ENCODE measurements around the gene ANKRD24.

DNA sequence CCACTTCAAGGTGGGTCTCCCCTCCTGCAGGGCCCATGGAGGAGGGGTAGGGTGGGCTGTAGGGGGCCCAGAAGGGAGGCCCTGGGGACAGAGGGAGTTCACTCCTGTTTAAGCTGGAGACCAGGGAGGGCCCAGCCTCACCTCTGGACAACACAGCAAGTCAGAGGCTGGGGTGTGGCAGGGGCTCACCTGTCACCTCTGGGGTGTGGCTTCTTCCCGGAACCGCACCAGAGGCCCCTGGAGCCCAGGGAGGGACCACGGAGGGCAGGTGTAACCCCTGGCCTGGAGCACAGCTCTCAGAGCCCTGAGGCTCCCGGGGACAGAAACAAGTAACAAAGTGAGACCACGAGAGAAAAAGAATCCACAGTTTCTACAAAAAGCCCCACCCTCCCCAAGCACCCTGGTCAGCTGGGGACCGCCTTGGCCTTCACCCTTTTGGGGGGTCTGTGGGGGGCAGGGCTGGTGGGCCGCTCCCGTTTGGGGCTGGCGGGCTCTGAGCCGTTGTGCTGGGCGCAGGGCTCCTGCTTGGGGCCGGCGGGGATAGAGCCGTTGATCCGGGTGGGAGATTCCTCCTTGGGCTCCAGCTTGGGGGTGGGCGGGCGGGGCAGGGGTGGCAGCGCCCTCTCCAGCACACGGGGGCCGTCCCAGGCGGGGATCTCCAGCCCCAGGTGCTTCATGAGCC is 8.1 kb upstream of the ANKRD24 start:
- TF ChIP-seq, protein P1, sequence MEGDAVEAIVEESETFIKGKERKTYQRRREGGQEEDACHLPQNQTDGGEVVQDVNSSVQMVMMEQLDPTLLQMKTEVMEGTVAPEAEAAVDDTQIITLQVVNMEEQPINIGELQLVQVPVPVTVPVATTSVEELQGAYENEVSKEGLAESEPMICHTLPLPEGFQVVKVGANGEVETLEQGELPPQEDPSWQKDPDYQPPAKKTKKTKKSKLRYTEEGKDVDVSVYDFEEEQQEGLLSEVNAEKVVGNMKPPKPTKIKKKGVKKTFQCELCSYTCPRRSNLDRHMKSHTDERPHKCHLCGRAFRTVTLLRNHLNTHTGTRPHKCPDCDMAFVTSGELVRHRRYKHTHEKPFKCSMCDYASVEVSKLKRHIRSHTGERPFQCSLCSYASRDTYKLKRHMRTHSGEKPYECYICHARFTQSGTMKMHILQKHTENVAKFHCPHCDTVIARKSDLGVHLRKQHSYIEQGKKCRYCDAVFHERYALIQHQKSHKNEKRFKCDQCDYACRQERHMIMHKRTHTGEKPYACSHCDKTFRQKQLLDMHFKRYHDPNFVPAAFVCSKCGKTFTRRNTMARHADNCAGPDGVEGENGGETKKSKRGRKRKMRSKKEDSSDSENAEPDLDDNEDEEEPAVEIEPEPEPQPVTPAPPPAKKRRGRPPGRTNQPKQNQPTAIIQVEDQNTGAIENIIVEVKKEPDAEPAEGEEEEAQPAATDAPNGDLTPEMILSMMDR (IDR thresholded peaks at IDR 0.05): no peak
- TF ChIP-seq, protein P2, sequence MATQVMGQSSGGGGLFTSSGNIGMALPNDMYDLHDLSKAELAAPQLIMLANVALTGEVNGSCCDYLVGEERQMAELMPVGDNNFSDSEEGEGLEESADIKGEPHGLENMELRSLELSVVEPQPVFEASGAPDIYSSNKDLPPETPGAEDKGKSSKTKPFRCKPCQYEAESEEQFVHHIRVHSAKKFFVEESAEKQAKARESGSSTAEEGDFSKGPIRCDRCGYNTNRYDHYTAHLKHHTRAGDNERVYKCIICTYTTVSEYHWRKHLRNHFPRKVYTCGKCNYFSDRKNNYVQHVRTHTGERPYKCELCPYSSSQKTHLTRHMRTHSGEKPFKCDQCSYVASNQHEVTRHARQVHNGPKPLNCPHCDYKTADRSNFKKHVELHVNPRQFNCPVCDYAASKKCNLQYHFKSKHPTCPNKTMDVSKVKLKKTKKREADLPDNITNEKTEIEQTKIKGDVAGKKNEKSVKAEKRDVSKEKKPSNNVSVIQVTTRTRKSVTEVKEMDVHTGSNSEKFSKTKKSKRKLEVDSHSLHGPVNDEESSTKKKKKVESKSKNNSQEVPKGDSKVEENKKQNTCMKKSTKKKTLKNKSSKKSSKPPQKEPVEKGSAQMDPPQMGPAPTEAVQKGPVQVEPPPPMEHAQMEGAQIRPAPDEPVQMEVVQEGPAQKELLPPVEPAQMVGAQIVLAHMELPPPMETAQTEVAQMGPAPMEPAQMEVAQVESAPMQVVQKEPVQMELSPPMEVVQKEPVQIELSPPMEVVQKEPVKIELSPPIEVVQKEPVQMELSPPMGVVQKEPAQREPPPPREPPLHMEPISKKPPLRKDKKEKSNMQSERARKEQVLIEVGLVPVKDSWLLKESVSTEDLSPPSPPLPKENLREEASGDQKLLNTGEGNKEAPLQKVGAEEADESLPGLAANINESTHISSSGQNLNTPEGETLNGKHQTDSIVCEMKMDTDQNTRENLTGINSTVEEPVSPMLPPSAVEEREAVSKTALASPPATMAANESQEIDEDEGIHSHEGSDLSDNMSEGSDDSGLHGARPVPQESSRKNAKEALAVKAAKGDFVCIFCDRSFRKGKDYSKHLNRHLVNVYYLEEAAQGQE (IDR thresholded peaks at IDR 0.05; ENCODE audit: insufficient read depth in 1 of 2, low read depth in 2 of 2, low read length in 1 of 2): no peak
- TF ChIP-seq POLR2AphosphoS5 (IDR thresholded peaks at IDR 0.05; ENCODE audit: low read depth, low read length): no peak
